Spleen (tissue), 7 donors: ENCODE results near the gene SHISA9.

Experiments used
- CTCF ChIP-seq, 11 experiments: fragments of 200-600 bp in 7 of 11; fragments of 450-650 bp in 4 of 11; sonication (generic) in 4 of 11; IDR thresholded peaks in 8 of 11; conservative IDR thresholded peaks in 3 of 11; 1 replicate in 7 of 11; 2 replicates in 4 of 11; pipeline versions ENCODE4 v1.4.0 to v1.8.0; 2016 to 2021; ENCODE audit warnings: antibody characterized with exemption in 11 of 11, inconsistent platforms in 4 of 11, mild to moderate bottlenecking in 1 of 11
- POLR2AphosphoS5 ChIP-seq, 3 donors: sonication (generic); formaldehyde crosslinking; IDR thresholded peaks; one replicate each; pipeline ENCODE4 v1.5.1; 2017; ENCODE audit warnings: antibody characterized with exemption in 3 of 3
- donor health status: DM: no; HTN: no; CAD: no; lungs with moderate emphysema.
- donor health status: DM: no; HTN: no; CAD: no.
- donor health status: DM: no; HTN: no; CAD: no.

DNA sequence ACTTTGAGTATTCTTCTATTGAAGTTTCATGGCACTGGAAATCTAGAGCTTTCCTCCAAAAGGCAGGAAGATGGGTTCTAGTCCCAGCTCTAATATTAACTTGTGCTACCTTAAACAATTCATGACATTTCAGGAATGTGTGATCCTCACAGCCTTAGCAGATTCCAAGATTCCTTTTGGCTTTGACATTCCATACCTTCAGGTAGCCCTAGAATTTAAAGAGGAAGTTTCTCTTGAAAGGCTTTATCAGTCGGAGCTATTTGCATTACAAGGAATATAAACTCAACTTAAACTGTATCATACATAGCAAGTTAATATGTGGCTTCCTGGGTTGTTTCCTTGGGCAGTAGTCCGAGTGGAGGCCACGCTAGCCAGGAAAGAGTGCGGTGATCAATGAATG lies 330.0 kb downstream of the SHISA9 start:
- TF ChIP-seq CTCF (IDR thresholded peaks at IDR 0.05 in 8 of 11, conservative IDR thresholded peaks at IDR 0.05 in 3 of 11) (no peak), POLR2AphosphoS5 (IDR thresholded peaks at IDR 0.05) (no peak)
